ENCODE measurements around the gene PBX4.

Gene PBX4

DNA sequence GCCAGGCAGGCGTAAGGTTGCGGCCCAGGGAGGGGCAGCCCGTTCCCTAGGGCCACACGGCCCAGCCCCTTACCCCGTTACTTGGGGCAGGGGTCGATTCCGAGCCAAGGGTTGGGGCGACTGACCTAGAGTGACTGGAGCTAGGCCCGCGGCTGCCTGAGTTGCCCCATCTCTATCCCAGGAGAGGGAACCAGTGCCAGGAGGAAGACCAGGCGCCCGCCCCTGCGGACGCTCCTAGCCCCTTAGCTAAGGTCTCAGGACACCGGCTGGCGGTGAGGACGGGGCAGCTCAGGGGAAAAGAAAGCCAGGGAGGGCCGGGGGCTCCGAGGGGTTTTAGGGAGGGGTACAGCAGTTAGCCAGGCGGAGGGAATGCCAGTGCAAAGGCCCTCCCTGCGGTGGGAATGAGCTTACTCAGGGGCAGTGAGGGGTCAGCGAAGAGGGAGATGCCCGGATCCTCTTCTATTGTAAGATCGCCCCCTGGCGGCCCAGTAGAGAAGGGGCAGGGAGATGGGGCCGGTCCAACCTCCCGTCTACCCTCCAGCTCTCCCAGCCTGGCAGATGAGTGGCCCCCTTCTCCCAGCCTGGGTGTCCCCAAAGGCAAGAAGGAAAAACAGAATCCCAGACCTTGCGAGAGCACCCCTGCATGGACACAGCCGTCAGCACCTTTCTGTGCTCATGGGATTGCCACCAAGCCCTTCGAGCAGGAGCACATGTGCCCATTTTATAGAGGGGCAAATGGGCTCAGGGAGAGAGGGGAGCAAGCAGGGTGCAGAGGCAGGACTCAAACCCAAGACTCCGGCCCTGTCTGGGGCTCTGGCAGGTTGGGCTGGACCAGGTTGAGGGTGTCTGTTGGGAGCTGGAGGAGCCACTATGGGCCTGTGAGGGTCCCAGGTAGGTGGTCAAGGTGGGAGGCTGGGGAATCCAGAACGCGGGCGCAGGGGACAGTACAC lies 64.1 kb downstream of the PBX4 start:
- DNase-seq (ENCODE audit: low read depth) = peak; percentile 44

DNA sequence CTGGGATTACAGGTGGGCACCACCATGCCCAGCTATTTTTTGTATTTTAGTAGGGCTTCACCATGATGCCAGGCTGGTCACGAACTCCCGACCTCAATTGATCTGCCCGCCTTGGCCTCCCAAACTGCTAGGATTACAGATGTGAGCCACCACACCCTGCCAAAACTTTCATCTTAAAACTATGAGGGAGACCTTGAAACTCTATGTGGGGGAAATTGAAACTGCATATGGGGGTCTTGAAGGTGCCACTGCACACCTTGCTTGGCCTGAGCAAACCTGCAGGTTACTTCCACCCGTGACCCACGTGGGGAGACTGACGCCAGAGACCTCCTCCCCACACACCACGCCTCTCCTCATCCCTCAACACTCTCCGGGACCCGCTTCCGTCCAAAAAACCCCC lies 64.8 kb downstream of the PBX4 start:
- no peak for DNase-seq (ENCODE audit: low read depth)

GRCh38 chr19:19552798-19553197 lies 65.7 kb downstream of the PBX4 start:
- no peak for DNase-seq (ENCODE audit: low read depth)

- DNase-seq (ENCODE audit: low read depth) = no peak
Observed at GRCh38 chr19:19551853-19552192, 66.7 kb downstream of the PBX4 start.

- no peak for DNase-seq (ENCODE audit: low read depth)
Observed at GRCh38 chr19:19550972-19551852, 67.3 kb downstream of the PBX4 start.

GRCh38 chr19:19550485-19550929 lies 68.0 kb downstream of the PBX4 start:
- no peak for DNase-seq (ENCODE audit: low read depth)

DNA sequence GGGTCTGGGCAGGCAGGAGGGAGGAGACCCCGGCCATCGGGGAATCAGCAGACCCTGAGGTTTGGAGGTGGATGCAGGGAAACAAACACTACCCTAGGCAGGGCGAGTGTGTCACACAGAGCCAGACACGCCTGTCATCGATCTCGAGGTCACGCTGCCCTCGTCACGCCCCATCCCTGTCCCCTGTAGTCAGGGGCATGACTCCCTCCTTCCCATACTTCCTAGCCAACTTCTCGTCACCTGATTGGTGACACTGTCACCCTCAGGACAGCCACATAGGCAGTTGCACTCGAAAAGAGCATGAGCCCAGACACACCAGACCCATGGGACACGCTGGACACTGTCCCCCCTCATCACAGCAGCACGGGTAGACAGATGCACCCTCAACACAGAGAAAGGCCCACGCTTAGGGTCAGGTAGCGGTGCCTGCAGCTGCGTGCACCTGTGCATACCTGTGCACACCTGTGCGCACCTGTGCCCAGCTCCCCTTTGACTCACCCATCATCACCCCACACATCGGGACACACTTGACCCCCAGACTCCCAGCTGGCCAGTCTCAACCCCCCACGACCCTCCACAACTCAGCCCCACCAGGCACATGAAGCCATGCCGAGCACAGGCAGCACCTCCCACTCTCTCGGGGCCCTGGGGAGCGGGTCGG lies 68.6 kb downstream of the PBX4 start:
- DNase-seq (ENCODE audit: low read depth) = no peak

DNA sequence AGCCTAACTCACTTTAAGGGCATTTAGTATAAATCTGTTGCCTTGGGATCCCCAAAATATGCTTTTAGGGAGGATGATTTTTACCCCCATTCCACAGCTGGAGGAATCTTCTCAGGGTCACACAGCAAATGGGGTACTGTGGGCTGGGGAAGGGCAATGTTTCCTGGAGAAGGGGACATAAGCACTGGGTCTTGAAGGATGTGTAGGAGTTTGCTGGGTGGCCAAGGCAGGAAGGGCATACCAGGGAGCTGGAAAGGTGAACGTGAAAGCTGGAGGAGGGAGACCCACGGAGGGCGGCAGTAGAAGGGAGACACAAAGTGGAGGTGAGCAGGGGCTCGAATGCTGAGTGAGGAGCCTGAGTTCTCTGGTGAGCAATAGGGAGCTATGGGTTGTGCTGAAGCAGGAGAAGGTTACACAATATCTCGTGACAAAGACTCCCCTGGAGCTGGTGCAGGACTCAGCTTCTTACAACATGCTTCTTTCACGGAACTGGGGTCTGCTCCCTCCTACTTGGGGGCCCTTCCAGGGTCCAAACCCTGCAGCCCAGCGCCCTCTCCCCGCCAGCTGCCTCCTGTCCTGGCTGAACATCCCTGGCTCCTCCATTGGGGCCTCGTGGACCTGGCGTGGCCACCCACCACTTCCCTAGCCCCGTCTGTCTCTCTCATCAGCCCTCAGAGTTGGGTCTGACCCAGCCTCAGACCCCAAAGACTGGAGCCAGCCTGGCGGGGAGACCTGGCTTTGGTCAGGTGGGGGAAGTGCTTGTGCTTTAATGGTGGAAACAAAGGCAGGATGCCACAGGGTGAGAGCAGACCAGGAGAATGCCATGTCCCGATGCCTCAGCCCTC lies 69.3 kb downstream of the PBX4 start:
- DNase-seq (ENCODE audit: low read depth) = no peak

- DNase-seq (ENCODE audit: low read depth) = no peak
Observed at GRCh38 chr19:19547674-19548336, 70.7 kb downstream of the PBX4 start.

DNA sequence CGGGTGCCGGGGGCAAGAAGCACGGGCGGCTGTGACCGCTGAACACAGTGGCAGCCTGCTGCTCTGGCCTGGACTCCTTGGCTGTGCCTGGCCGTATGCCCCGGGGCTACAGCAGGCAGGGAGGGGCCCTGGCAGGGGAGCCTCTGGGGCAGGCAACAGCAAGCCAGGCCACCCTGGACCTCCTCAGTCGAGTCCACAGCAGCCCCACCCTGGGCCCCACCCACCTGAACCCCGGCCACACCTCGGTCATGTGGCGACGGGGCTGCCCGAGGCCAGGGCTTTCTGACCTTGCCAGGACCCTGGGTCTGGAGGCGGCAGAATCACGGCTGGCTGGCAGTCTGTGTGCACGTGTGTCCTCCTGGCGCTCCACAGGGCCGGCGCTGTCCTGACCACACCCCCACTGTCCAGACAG lies 71.7 kb downstream of the PBX4 start:
- DNase-seq (ENCODE audit: low read depth) = no peak

GRCh38 chr19:19545707-19546106 lies 72.8 kb downstream of the PBX4 start:
- no peak for DNase-seq (ENCODE audit: low read depth)

DNA sequence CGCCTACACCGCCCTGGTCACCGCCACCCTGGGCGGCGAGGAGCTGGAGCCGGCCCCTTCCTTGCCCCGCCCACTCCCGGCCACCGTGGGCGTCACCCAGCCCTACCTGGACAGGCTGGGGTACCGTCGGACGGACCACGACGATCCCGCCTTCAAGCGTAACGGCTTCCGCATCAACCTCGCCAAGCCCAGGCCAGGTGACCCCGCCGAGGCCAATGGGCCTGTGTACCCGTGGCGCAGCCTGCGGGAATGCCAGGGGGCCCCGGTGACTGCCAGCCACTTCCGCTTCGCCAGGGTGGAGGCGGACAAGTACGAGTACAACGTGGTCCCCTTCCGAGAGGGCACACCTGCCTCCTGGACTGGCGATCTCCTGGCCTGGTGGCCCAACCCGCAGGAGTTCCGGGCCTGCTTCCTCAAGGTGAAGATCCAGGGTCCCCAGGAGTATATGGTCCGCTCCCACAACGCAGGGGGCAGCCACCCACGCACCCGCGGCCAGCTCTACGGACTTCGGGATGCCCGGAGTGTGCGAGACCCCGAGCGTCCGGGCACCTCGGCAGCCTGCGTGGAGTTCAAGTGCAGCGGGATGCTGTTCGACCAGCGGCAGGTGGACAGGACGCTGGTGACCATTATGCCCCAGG lies 73.4 kb downstream of the PBX4 start:
- no peak for DNase-seq (ENCODE audit: low read depth)

- no peak for DNase-seq (ENCODE audit: low read depth)
Observed at GRCh38 chr19:19544257-19544953, 74.1 kb downstream of the PBX4 start.

DNA sequence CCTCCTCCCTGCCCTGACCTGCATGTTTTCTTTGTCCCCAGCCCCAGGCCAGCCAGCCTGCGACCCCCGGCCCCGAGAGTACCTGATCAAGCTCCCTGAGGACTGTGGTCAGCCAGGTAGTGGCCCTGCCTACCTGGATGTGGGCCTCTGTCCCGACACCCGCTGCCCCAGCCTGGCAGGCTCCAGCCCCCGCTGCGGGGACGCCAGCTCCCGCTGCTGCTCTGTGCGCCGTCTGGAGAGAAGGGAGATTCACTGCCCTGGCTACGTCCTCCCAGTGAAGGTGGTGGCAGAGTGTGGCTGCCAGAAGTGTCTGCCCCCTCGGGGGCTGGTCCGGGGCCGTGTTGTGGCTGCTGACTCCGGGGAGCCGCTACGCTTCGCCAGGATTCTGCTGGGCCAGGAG lies 74.8 kb downstream of the PBX4 start:
- no peak for DNase-seq (ENCODE audit: low read depth)

DNA sequence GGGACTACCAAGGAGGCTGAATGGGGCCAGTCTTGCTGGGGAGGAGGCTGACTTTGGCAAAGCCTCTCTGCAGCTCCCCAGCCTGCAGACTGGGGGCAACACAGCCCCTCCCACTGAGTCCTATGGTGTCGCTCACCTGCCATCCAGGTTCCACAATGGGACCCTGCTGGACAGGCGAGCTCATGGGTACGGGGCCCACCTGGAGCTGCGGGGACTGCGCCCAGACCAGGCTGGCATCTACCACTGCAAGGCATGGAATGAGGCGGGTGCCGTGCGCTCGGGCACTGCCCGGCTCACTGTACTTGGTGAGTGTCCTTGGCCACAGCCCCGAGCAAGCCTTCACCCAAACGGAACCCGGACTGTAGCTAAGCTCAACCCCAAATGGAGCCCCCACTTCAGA lies 75.4 kb downstream of the PBX4 start:
- no peak for DNase-seq (ENCODE audit: low read depth)

DNA sequence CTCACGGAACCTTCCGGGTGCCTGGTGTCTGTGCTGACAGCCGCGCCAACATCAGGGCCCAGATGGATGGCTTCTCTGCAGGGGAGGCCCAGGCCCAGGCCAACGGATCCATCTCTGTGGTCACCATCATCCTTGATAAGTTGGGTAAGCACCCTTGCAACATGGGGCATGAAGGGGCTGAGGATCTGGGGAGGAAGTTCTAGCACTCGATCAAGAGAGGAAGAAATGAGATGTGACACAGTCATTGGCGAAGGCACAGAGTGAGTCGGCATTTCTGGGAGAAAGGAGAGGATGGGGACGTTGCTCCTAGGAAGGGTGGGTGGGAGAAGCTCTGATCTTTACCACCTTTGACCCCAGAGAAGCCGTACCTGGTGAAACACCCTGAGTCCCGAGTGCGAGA lies 76.0 kb downstream of the PBX4 start:
- no peak for DNase-seq (ENCODE audit: low read depth)

- DNase-seq (ENCODE audit: low read depth) = no peak
Observed at GRCh38 chr19:19541616-19542015, 76.9 kb downstream of the PBX4 start.

- peak; percentile 46 for DNase-seq (ENCODE audit: low read depth)
Observed at GRCh38 chr19:19540715-19541515, 77.6 kb downstream of the PBX4 start.

Data from stimulated activated CD8-positive, alpha-beta memory T cell treated with anti-CD3 and anti-CD28 coated beads, Interleukin-15, amount 100 ng/mL, for 1 hour (primary cell).